Tibial nerve (tissue), 4 donors: ENCODE results near the gene FAM151B. TPM values are rescaled to one million over a fixed set of nuclear protein-coding genes. Genes with fewer than 3 reads are reported as not detected.
"Not testable (repeated sequence)": the region's sequence is repeated elsewhere in the genome, so short reads cannot be mapped to it uniquely, and the experiment has no call there.

Experiments
- DNase-seq, 2 donors: peaks; one replicate each; pipeline ENCODE4 v3.0.0-alpha.2; 2019; ENCODE audit warnings: low spot score in 2 of 2
- H3K27ac ChIP-seq, 4 donors: fragments of 200-600 bp; sonication (generic) in 3 of 4; one replicate each; pipeline ENCODE4 v1.5.1; 2017 to 2019; ENCODE audit warnings: mild to moderate bottlenecking in 1 of 4
- H3K27me3 ChIP-seq, 2 donors: fragments of 200-600 bp; sonication (generic) in 1 of 2; one replicate each; pipeline versions ENCODE4 v1.5.1 to v1.6.0; 2017 to 2019
- H3K36me3 ChIP-seq, 3 donors: fragments of 200-600 bp; sonication (generic); one replicate each; pipeline ENCODE4 v1.5.1; 2018 to 2019
- H3K4me1 ChIP-seq, 4 donors: fragments of 200-600 bp; sonication (generic) in 3 of 4; one replicate each; pipeline ENCODE4 v1.5.1; 2017 to 2019
- H3K4me3 ChIP-seq, 4 donors: fragments of 200-600 bp; sonication (generic) in 3 of 4; one replicate each; pipeline ENCODE4 v1.5.1; 2017 to 2019; ENCODE audit warnings: mild to moderate bottlenecking in 1 of 4, moderate library complexity in 1 of 4
- H3K9me3 ChIP-seq, 4 donors: fragments of 200-600 bp; sonication (generic) in 3 of 4; one replicate each; pipeline ENCODE4 v1.5.1; 2017 to 2019
- EP300 ChIP-seq, 2 donors: sonication (generic); formaldehyde crosslinking; IDR thresholded peaks; one replicate each; pipeline ENCODE4 v1.6.1; 2017; ENCODE audit warnings: antibody characterized with exemption in 2 of 2, mild to moderate bottlenecking in 1 of 2
- POLR2A ChIP-seq, 2 donors: fragments of 450-650 bp; IDR thresholded peaks; one replicate each; pipeline ENCODE4 v1.6.1; 2017; ENCODE audit warnings: antibody characterized with exemption in 2 of 2, mild to moderate bottlenecking in 2 of 2, moderate library complexity in 2 of 2
- WGBS, 2 donors: methylation state at CpG; one replicate each; pipeline ENCODE4 v1.1.5; 2018; 5-methylcytosine and 5-hydroxymethylcytosine counted together
- total RNA-seq, 4 donors: library from RNA; depleted of rRNA; stranded (reverse); fragments of >200 nt; gene quantifications; one replicate each; pipeline ENCODE4 v1.1.0, GENCODE V29; 2016
- TF ChIP-seq, protein P1 (sequence below), 5 experiments: fragments of 200-600 bp in 3 of 5; fragments of 450-650 bp in 2 of 5; sonication (generic) in 3 of 5; IDR thresholded peaks; one replicate each; pipeline ENCODE4 v1.5.1; 2016 to 2019; ENCODE audit warnings: antibody characterized with exemption in 5 of 5, mild to moderate bottlenecking in 3 of 5, moderate library complexity in 2 of 5

Gene FAM151B
- total RNA-seq, 4 donors from 2014 or later, result 0.90 to 6.1 (median 3.1) TPM

DNA sequence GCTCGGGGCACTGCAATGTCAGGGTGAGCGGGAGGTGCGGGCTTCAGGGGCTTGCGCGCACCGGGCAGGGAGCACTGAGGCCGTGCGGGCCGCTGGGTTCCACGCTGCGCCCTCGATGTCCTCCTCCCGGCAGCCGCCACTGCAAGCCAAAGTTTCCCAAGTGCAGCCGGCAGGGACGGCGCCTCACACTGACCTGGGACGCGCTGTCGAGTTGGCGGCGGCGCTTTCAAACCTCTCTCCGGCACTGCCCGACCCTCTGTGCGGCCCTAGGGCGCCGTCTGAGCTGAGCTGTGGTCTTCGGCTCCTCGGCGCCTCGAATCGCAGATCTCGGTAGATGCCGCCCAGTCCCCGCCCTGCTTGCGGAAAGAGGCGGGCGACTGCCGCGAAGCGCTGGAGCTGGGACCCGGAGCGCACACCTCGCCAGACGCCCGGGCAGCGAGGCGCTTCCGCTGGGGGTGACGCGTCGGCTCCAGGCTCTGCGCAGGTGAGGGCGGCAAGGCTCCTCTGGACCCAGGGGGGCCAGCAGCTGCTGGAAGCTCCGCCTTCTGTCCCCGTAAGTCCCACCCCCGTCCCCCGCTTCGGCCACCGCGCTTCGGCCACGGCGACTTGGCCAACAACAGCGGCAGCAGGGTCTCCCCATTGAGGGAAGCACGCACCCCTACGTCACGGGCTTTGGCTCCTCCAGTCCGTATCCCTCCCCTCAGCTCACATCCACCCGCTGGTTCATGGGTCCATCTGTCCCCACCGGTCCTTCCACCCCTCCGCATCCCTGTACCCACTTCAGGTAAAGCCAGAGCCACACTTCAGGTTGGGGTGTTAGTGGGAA is 82.3 kb downstream of the FAM151B start, which contains the start of gene ANKRD34B:
TSS of gene ANKRD34B (minus strand) at position 320 of the 826 bp plus-strand sequence. CDS start 10,261 bp downstream, outside the sequence.
- TF ChIP-seq EP300 (IDR thresholded peaks at IDR 0.05) (no peak), POLR2A (IDR thresholded peaks at IDR 0.05) (no peak)
- TF ChIP-seq, protein P1, sequence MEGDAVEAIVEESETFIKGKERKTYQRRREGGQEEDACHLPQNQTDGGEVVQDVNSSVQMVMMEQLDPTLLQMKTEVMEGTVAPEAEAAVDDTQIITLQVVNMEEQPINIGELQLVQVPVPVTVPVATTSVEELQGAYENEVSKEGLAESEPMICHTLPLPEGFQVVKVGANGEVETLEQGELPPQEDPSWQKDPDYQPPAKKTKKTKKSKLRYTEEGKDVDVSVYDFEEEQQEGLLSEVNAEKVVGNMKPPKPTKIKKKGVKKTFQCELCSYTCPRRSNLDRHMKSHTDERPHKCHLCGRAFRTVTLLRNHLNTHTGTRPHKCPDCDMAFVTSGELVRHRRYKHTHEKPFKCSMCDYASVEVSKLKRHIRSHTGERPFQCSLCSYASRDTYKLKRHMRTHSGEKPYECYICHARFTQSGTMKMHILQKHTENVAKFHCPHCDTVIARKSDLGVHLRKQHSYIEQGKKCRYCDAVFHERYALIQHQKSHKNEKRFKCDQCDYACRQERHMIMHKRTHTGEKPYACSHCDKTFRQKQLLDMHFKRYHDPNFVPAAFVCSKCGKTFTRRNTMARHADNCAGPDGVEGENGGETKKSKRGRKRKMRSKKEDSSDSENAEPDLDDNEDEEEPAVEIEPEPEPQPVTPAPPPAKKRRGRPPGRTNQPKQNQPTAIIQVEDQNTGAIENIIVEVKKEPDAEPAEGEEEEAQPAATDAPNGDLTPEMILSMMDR (IDR thresholded peaks at IDR 0.05), result no peak
- DNase-seq, result no peak

DNA sequence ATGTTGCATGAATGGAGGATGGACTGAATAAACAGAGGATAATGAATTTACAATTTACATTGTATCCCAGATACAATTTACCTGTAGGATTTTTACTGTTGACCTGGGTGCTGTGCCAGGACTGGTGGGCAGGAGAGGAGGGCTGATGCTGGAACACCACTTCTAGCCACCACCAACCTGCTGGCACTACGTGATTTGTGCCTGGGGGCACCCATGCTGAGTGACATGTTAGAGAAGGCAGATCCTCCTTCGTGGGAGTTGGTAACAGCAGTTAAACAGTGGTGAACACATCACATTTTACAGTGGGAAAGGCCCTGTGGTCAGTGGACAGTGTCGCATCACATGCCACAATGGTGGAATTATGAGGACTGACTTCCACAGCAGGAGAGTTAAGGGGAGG is 85.2 kb downstream of the FAM151B start:
- Histone ChIP-seq H3K4me1 (peaks cover 0 to 18% (median 15%) of the 10 kb centered on the region in 4 donors), H3K4me3 (no peak overlapping the region), H3K36me3 (no peaks in the 10 kb centered on the region), H3K27ac (no peak overlapping the region), H3K9me3 (no peaks in the 10 kb centered on the region), H3K27me3 (peaks cover 2 to 37% of the 10 kb centered on the region in 2 donors)
- no peak for TF ChIP-seq POLR2A (IDR thresholded peaks at IDR 0.05)
- TF ChIP-seq EP300 (IDR thresholded peaks at IDR 0.05), result no peak
- TF ChIP-seq, protein P1 (IDR thresholded peaks at IDR 0.05), result no peak
- no peak for DNase-seq
- 71 to 75% methylated on average over 3 of the region's 3 CpGs for WGBS, 2 donors

More for the DNA sequence above, 82.3 kb downstream of the FAM151B start, which contains the start of gene ANKRD34B:
- 4% methylated on average over 32 to 42 of the region's 73 CpGs for WGBS, 2 donors
- no peaks in the 10 kb centered on the region for H3K9me3 ChIP-seq
- peaks cover 0 to 18% (median 15%) of the 10 kb centered on the region in 4 donors for H3K4me1 ChIP-seq
- H3K27ac ChIP-seq, result no peak within 1 kb of the TSS
- H3K4me3 ChIP-seq, result peak within 1 kb of the TSS in 3 of 4 donors; percentile 15 to 34 (median 28)
- peaks cover 2 to 39% of the 10 kb centered on the region in 2 donors for H3K27me3 ChIP-seq
- no peaks in the 10 kb centered on the region for H3K36me3 ChIP-seq

DNA sequence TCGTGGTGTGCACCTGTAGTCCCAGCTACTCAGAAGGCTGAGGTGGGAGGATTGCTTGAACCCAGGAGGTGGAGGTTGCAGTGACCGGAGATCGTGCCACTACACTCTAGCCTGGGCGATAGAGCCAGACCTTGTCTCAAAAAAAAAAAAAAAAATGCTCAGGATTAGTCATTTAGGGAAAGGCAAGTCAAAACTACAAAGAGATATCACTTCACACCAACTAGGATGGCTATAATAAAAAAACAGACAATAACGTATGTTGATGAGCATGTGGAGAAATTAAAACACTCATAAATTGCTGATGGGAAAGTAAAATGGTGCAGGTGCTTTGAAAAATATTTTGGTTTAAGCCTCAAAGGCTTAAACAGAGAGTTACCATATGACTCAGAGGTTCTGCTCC is 88.5 kb downstream of the FAM151B start:
- Histone ChIP-seq H3K4me1 (no peaks in the 10 kb centered on the region), H3K9me3 (no peaks in the 10 kb centered on the region), H3K27ac (no peak overlapping the region), H3K4me3 (no peak overlapping the region), H3K36me3 (no peaks in the 10 kb centered on the region), H3K27me3 (peaks cover 0 to 5% of the 10 kb centered on the region in 2 donors)
- no peak for DNase-seq
- 88 to 90% methylated on average over 5 of the region's 5 CpGs for WGBS, 2 donors
- TF ChIP-seq, protein P1 (IDR thresholded peaks at IDR 0.05), result no peak
- no peak for TF ChIP-seq EP300 (IDR thresholded peaks at IDR 0.05)
- no peak for TF ChIP-seq POLR2A (IDR thresholded peaks at IDR 0.05)

DNA sequence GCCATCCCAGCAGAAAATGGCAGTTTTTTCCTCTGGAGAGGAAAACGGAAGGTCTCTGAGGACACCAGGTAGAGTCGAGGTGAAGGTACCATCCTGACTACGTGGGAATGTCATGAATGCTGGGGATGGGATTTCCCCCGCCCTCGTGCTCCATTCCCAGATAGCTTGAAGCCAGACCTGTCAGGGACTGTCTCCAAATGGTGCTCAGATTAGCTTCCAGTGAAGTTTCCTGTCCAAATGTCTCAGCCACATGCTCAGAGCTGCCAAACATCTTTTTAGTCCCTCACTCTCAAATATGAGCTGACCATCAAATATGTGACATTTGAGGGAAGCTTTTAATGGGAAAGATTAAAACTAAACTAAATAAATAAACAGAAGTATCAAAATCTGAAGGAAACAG is 89.8 kb downstream of the FAM151B start:
- TF ChIP-seq, protein P1 (IDR thresholded peaks at IDR 0.05), result no peak
- no peak for TF ChIP-seq EP300 (IDR thresholded peaks at IDR 0.05)
- no peak for TF ChIP-seq POLR2A (IDR thresholded peaks at IDR 0.05)
- 38 to 58% methylated on average over 5 of the region's 5 CpGs for WGBS, 2 donors
- Histone ChIP-seq H3K4me1 (no peaks in the 10 kb centered on the region), H3K27me3 (no peaks in the 10 kb centered on the region), H3K9me3 (no peaks in the 10 kb centered on the region), H3K27ac (no peak overlapping the region), H3K4me3 (no peak overlapping the region), H3K36me3 (no peaks in the 10 kb centered on the region)
- DNase-seq, result no peak

DNA sequence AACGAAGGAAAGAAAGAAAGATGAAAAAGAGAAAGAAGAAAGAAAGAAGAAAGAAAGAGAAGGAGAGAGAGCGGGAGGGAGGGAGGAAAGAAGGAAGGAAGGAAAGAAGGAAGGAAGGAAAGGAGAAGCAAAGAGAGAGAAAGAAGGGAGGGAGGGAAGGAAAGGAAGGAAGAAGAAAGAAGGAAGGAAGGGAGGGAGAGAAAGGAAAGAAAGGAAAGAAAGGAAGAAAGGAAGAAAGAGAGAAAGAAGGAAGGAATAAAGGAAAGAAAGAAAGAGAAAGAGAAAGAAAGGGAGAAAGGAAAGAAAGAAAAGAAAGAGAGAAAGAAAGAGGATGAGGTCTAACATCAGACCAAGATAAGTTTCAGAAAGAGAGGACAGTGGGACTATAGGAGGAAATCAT is 91.2 kb downstream of the FAM151B start:
- H3K4me3 ChIP-seq, result no peak overlapping the region
- H3K9me3 ChIP-seq, result no peaks in the 10 kb centered on the region
- H3K4me1 ChIP-seq, result no peaks in the 10 kb centered on the region
- H3K27ac ChIP-seq, result no peak overlapping the region
- no peak for DNase-seq
- 98% methylated on average over 2 of the region's 2 CpGs for WGBS, 2 donors
- TF ChIP-seq, protein P1 (IDR thresholded peaks at IDR 0.05), result no peak
- TF ChIP-seq POLR2A (IDR thresholded peaks at IDR 0.05) (no peak), EP300 (IDR thresholded peaks at IDR 0.05) (no peak)
- H3K27me3 ChIP-seq, result no peaks in the 10 kb centered on the region
- no peaks in the 10 kb centered on the region for H3K36me3 ChIP-seq

DNA sequence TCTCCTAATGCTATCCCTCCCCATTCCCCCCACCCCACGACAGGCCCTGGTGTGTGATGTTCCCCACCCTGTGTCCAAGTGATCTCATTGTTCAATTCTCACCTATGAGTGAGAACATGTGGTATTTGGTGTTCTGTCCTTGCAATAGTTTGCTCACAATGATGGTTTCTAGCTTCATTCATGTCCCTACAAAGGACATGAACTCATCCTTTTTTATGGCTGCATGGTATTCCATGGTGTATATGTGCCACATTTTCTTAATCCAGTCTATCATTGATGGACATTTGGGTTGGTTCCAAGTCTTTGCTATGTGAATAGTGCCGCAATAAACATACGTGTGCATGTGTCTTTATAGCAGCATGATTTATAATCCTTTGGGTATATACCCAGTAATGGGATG is 92.4 kb downstream of the FAM151B start:
- H3K4me1 ChIP-seq, DNase-seq, H3K27ac ChIP-seq, H3K27me3 ChIP-seq, H3K36me3 ChIP-seq, H3K9me3 ChIP-seq, H3K4me3 ChIP-seq: not testable (repeated sequence)
- WGBS, 2 donors, result 84 to 95% methylated on average over 3 of the region's 3 CpGs
